Endothelial cell of umbilical vein (primary cell): ENCODE measurements around the gene SFMBT2. TPM values are rescaled to one million over a fixed set of nuclear protein-coding genes. Genes with fewer than 3 reads are reported as not detected.

Experiments
- BruUV-seq: library from RNA; stranded (reverse); fragments of 400-500 nt; replicated peaks from 2 replicates; lab custom pipeline; 2021; lab: Mats Ljungman, UMichigan
- CTCF ChIA-PET: fragments of 300-600, 350-600 bp; sonication (Branson Sonifier 250); formaldehyde crosslinking; loops from one replicate; lab custom pipeline; 2021; ENCODE audit warnings: antibody characterized with exemption, inconsistent platforms; lab: Charles Lee
- POLR2A ChIA-PET: fragments of 300-600, 350-600 bp; sonication (Branson Sonifier 250); formaldehyde crosslinking; loops from one replicate; lab custom pipeline; 2021; ENCODE audit warnings: antibody characterized with exemption, inconsistent platforms; lab: Charles Lee
- DNase-seq: peaks from one replicate; pipeline ENCODE4 v3.0.0-alpha.2; 2011; ENCODE audit warnings: low read depth, low spot score
- FAIRE-seq: peaks from 2 replicates; lab custom pipeline; 2011; peaks lifted over from hg19 to GRCh38; lab: Jason Lieb, UNC
- H2AFZ ChIP-seq: 2 replicates; pipeline ENCODE4 v1.6.0; 2012; ENCODE audit warnings: low read depth, low read length, control low read depth, inconsistent platforms
- H3K27ac ChIP-seq: 2 replicates; pipeline ENCODE4 v1.5.1; 2011; ENCODE audit warnings: low read depth, mild to moderate bottlenecking, control low read depth, low read length, moderate library complexity; ENCODE audit not compliant: insufficient read depth
- H3K27me3 ChIP-seq, 2 experiments: 2 replicates each; pipeline versions ENCODE4 v1.6.0 to v1.6.1; 2011; ENCODE audit warnings: low read length in 2 of 2, mixed read lengths in 1 of 2; ENCODE audit not compliant: control insufficient read depth in 2 of 2, insufficient read depth in 2 of 2
- H3K36me3 ChIP-seq, 2 experiments: 2 replicates in 1 of 2; 3 replicates in 1 of 2; pipeline ENCODE4 v1.5.1; 2011; ENCODE audit warnings: low read length in 2 of 2, mild to moderate bottlenecking in 1 of 2, moderate library complexity in 1 of 2; ENCODE audit not compliant: control insufficient read depth in 2 of 2, insufficient read depth in 2 of 2; ENCODE audit errors: extremely low read depth in 1 of 2
- H3K4me1 ChIP-seq: 3 replicates; pipeline ENCODE4 v1.5.1; 2011; ENCODE audit warnings: mild to moderate bottlenecking, low read length; ENCODE audit not compliant: control insufficient read depth, insufficient read depth; ENCODE audit errors: extremely low read depth
- H3K4me2 ChIP-seq: 2 replicates; pipeline ENCODE4 v1.6.1; 2011; ENCODE audit warnings: low read length, control low read depth, mixed read lengths; ENCODE audit not compliant: insufficient read depth
- H3K4me3 ChIP-seq, 3 experiments: fragments of 200-600 bp in 1 of 3; sonication (generic), shearing (Covaris generic) in 1 of 3; replicated peaks in 1 of 3; 2 replicates each; pipeline ENCODE4 v1.5.1; 2011 to 2016; ENCODE audit warnings: control low read depth in 3 of 3, low read length in 3 of 3, mild to moderate bottlenecking in 2 of 3, inconsistent platforms in 1 of 3, low read depth in 1 of 3, moderate library complexity in 1 of 3; ENCODE audit not compliant: insufficient read depth in 1 of 3
- H3K79me2 ChIP-seq: 2 replicates; pipeline ENCODE4 v1.6.0; 2012; ENCODE audit warnings: low read length, inconsistent platforms; ENCODE audit not compliant: control insufficient read depth, insufficient read depth
- H3K9ac ChIP-seq: replicated peaks from 2 replicates; pipeline ENCODE3; 2011; ENCODE audit warnings: low read length, control low read depth; ENCODE audit not compliant: insufficient read depth; ENCODE audit errors: extremely low read depth
- H3K9me1 ChIP-seq: replicated peaks from 3 replicates; pipeline ENCODE4 v1.6.0; 2011; ENCODE audit warnings: mild to moderate bottlenecking, low read length; ENCODE audit not compliant: control insufficient read depth, insufficient read depth; ENCODE audit errors: extremely low read depth
- H3K9me3 ChIP-seq: replicated peaks from 2 replicates; pipeline ENCODE4 v1.5.1; 2012; ENCODE audit warnings: low read length, inconsistent platforms; ENCODE audit not compliant: control insufficient read depth, insufficient read depth
- H4K20me1 ChIP-seq: replicated peaks from 2 replicates; pipeline ENCODE3; 2011; ENCODE audit warnings: mild to moderate bottlenecking, low read length; ENCODE audit not compliant: control insufficient read depth, insufficient read depth; ENCODE audit errors: extremely low read depth
- CTCF ChIP-seq, 2 donors: IDR thresholded peaks; 1 replicate in 1 of 2; 2 replicates in 1 of 2; pipeline ENCODE4 v1.5.1; 2011; ENCODE audit warnings: low read length in 2 of 2, mild to moderate bottlenecking in 2 of 2, moderate library complexity in 2 of 2, control low read depth in 1 of 2, inconsistent platforms in 1 of 2, low read depth in 1 of 2; ENCODE audit not compliant: insufficient read depth in 1 of 2; ENCODE audit errors: extremely low read depth in 1 of 2
- EZH2 ChIP-seq: IDR thresholded peaks from 2 replicates; pipeline ENCODE4 v1.6.1; 2012; ENCODE audit warnings: borderline replicate concordance, low read depth, mild to moderate bottlenecking, moderate library complexity, low read length, inconsistent platforms; ENCODE audit not compliant: severe bottlenecking
- FOS ChIP-seq: IDR thresholded peaks from 2 replicates; pipeline ENCODE4 v1.6.1; 2011; ENCODE audit warnings: mild to moderate bottlenecking, low read length, moderate library complexity, borderline replicate concordance; ENCODE audit not compliant: insufficient read depth
- GATA2 ChIP-seq: IDR thresholded peaks from 2 replicates; pipeline ENCODE4 v1.7.0; 2011; ENCODE audit warnings: low read depth, mild to moderate bottlenecking, moderate library complexity, mixed read lengths, low read length; ENCODE audit not compliant: insufficient read length, insufficient read depth
- JUN ChIP-seq: IDR thresholded peaks from 2 replicates; pipeline ENCODE4 v1.6.1; 2011; ENCODE audit warnings: borderline replicate concordance, low read depth; ENCODE audit not compliant: insufficient read length, insufficient read depth
- MAX ChIP-seq: IDR thresholded peaks from 2 replicates; pipeline ENCODE4 v1.6.1; 2011; ENCODE audit not compliant: insufficient read depth, insufficient read length
- MYC ChIP-seq: IDR thresholded peaks from one replicate; pipeline ENCODE4 v1.6.1; 2011; ENCODE audit warnings: mild to moderate bottlenecking, low read depth, low read length
- POLR2A ChIP-seq: IDR thresholded peaks from 2 replicates; pipeline ENCODE4 v1.6.1; 2012; ENCODE audit warnings: low read depth, mild to moderate bottlenecking, control low read depth, low read length
- POLR2AphosphoS5 ChIP-seq: IDR thresholded peaks from 2 replicates; pipeline ENCODE4 v1.6.1; 2012; ENCODE audit warnings: low read depth, mild to moderate bottlenecking, control low read depth, low read length, moderate library complexity; ENCODE audit not compliant: insufficient read depth
- dilution Hi-C: fragments of 300-500 bp; cut with MboI; formaldehyde crosslinking; loops from one replicate; pipeline ENCODE4 v1.15.0; 2019; ENCODE audit warnings: low sequenced_read_pairs; ENCODE audit not compliant: extremely low pct_ligation_motif_present
- intact Hi-C: fragments of 100-400 bp; cut with micrococcal nuclease; formaldehyde crosslinking; loops from one replicate; pipeline ENCODE4 v1.10.0; 2022
- polyA plus RNA-seq, 4 experiments: library from polyadenylated mRNA; depleted of rRNA in 3 of 4; stranded (reverse) in 3 of 4; unstranded in 1 of 4; fragments of >200 nt; gene quantifications; 2 replicates each; pipeline versions ENCODE4 v1.2.1 to v1.2.3, GENCODE V29; 2011 to 2012; ENCODE audit warnings: missing spikeins in 1 of 4
- total RNA-seq: library from RNA; stranded (reverse); gene quantifications from 2 replicates; pipeline ENCODE4 v1.2.3, GENCODE V29; 2021

Gene SFMBT2
- total and polyA plus RNA-seq, 2 donors (not counting 3 experiments of a cell fraction or from before 2014, with no cell fraction given): 0.14 to 0.64 TPM

- no peaks in the 10 kb centered on the region for H3K79me2 ChIP-seq
- DNase-seq: no peak
- no peaks in the 10 kb centered on the region for H3K9me1 ChIP-seq
- dilution Hi-C loops (no loop called here), intact Hi-C loops (no loop called here)
- no peak overlapping the region for H3K27ac ChIP-seq
- H3K4me1 ChIP-seq: no peaks in the 10 kb centered on the region
- no peaks in the 10 kb centered on the region for H3K9me3 ChIP-seq
- no peak overlapping the region for H2AFZ ChIP-seq
- no peak overlapping the region for H3K9ac ChIP-seq
- H3K36me3 ChIP-seq: no peaks in the 10 kb centered on the region
- no peak for FAIRE-seq
- H3K4me3 ChIP-seq: no peak overlapping the region
- POLR2A ChIA-PET: no interaction called here
- no peak for TF ChIP-seq JUN
- no peak for TF ChIP-seq CTCF (IDR thresholded peaks at IDR 0.05; ENCODE audit: extremely low read depth in 1 of 2, insufficient read depth in 1 of 2, low read depth in 1 of 2, low read length in 2 of 2)
- TF ChIP-seq POLR2A: no peak
- no peak for TF ChIP-seq MAX
- TF ChIP-seq MYC: no peak
- no peak for TF ChIP-seq POLR2AphosphoS5
- no peak for TF ChIP-seq EZH2
- TF ChIP-seq GATA2: no peak
- TF ChIP-seq FOS: no peak
- H3K4me2 ChIP-seq: no peak overlapping the region
- CTCF ChIA-PET: no interaction called here
- no peaks in the 10 kb centered on the region for H3K27me3 ChIP-seq
- BruUV-seq: no TSS peak
- H4K20me1 ChIP-seq: no peaks in the 10 kb centered on the region
Measured at GRCh38 chr10:7457478-7458316, 46.9 kb upstream of the SFMBT2 start.
